ENCODE results near the gene EFCAB13. TPM values are rescaled to one million over a fixed set of nuclear protein-coding genes. Genes with fewer than 3 reads are reported as not detected.

Gene EFCAB13
- total RNA-seq, 2 experiments from 2014 or later = 4.3 to 5.9 TPM

DNA sequence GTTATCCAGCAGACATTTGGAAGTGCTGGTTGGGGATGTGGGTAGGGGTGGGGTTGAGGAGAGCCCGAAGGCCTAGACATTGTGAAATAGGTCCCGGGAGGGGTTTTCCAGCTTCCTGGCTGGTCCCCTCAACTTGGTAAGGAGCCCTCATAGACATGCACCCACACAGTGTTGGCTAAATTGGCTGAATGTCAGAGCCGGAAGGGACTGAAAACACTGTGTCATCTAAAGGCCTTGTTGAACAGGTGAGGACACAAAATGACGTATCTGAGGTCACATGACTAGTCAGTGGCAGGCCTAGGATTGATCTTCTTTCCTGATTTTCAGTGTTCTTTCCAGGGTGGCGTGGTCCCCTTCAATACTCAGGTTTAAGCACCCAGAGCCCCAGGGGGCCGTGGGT is 42.5 kb upstream of the EFCAB13 start:
- Mint-ChIP-seq H3K4me1 (ENCODE audit: low read depth) (no peaks in the 10 kb centered on the region), H3K36me3 (ENCODE audit: low read depth) (no peaks in the 10 kb centered on the region), H3K4me3 (no peak overlapping the region), H3K27ac (no peak overlapping the region), H3K27me3 (peaks cover 2% of the 10 kb centered on the region), H3K9me3 (no peaks in the 10 kb centered on the region)
- POLR2A ChIA-PET = no interaction called here
- CTCF ChIA-PET = interaction anchor here (0.9 kb wide), 1 partner anchor 335 kb away, joined by 3 read pairs; no protein-coding TSS in a partner anchor
- TF ChIP-seq, protein P1, sequence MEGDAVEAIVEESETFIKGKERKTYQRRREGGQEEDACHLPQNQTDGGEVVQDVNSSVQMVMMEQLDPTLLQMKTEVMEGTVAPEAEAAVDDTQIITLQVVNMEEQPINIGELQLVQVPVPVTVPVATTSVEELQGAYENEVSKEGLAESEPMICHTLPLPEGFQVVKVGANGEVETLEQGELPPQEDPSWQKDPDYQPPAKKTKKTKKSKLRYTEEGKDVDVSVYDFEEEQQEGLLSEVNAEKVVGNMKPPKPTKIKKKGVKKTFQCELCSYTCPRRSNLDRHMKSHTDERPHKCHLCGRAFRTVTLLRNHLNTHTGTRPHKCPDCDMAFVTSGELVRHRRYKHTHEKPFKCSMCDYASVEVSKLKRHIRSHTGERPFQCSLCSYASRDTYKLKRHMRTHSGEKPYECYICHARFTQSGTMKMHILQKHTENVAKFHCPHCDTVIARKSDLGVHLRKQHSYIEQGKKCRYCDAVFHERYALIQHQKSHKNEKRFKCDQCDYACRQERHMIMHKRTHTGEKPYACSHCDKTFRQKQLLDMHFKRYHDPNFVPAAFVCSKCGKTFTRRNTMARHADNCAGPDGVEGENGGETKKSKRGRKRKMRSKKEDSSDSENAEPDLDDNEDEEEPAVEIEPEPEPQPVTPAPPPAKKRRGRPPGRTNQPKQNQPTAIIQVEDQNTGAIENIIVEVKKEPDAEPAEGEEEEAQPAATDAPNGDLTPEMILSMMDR (IDR thresholded peaks at IDR 0.05) = no peak
- DNase-seq = no peak
- intact Hi-C loops (cut with micrococcal nuclease) = no loop called here
- no peak for ATAC-seq

DNA sequence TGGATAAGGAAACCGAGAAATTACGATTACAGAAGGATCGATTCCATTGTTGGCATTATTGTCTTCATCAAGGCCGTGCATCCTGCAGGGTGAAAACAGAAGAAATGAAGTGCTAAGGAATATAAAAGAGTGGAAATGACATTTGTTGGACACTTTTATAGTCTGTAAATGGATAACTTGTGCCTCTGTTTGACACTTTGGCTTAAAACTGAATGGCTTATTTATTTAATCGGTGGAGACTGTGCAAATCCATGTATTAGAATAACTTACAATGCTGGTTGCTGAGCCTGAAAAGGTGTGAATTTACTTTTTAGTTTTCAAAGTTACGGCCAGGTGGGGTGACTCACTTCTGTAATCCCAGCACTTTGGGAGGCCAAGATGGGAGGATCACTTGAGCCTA is 38.8 kb upstream of the EFCAB13 start:
- TF ChIP-seq, protein P1 (IDR thresholded peaks at IDR 0.05) = no peak
- CTCF ChIA-PET = interaction anchor here (1.6 kb wide), 1 partner anchor 12 kb away, joined by 5 read pairs; no protein-coding TSS in a partner anchor

DNA sequence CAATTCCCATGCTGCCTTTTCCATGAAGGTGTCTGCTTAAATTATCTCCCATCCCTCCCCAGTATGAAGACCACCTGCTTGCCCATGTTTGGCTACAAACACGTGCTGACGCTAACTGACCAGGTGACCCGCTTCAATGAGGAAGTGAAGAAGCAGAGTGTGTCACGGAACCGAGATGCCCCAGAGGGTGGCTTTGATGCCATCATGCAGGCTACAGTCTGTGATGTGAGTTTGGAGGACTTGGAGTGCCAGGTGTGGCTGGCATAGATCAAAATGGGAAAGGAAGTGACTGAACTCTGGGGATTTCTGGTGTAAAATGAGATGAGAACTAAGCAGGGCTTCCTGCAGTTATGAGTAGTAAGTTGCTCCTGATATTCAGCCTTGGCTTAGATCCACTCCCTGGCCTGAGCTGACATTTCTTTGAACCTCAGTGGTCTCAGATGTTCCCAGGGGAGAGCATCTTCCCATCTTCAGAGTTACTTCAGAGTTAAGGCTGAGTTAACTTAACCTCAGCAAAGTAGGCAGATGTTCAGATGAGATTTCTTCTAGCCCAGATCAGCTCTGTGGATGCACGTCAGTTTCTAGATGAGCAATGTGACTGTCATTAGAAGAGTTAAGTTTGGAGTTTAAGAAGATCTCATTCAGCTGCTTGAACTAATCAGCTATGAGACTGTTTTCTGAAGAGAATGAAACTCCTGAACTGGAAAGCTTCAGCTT is 37.4 kb upstream of the EFCAB13 start:
- Mint-ChIP-seq H3K4me1 (ENCODE audit: low read depth) (no peaks in the 10 kb centered on the region), H3K4me3 (no peak overlapping the region), H3K27me3 (peaks cover 3% of the 10 kb centered on the region), H3K36me3 (ENCODE audit: low read depth) (no peaks in the 10 kb centered on the region), H3K27ac (no peak overlapping the region), H3K9me3 (no peaks in the 10 kb centered on the region)
- TF ChIP-seq, protein P1 (IDR thresholded peaks at IDR 0.05) = no peak
- DNase-seq = no peak
- POLR2A ChIA-PET = interaction anchor here (0.6 kb wide), 1 partner anchor 186 kb away, joined by 3 read pairs; no protein-coding TSS in a partner anchor
- intact Hi-C loops (cut with micrococcal nuclease) = no loop called here
- CTCF ChIA-PET = interaction anchor here (0.8 kb wide), 1 partner anchor 29 kb away, joined by 3 read pairs; no protein-coding TSS in a partner anchor
- ATAC-seq = no peak

More for the DNA sequence above, 38.8 kb upstream of the EFCAB13 start:
- Mint-ChIP-seq H3K4me1 (ENCODE audit: low read depth) (no peaks in the 10 kb centered on the region), H3K36me3 (ENCODE audit: low read depth) (no peaks in the 10 kb centered on the region), H3K4me3 (no peak overlapping the region), H3K27me3 (peaks cover 3% of the 10 kb centered on the region), H3K9me3 (no peaks in the 10 kb centered on the region), H3K27ac (no peak overlapping the region)
- no peak for DNase-seq
- POLR2A ChIA-PET = no interaction called here
- intact Hi-C loops (cut with micrococcal nuclease) = no loop called here
- ATAC-seq = no peak

DNA sequence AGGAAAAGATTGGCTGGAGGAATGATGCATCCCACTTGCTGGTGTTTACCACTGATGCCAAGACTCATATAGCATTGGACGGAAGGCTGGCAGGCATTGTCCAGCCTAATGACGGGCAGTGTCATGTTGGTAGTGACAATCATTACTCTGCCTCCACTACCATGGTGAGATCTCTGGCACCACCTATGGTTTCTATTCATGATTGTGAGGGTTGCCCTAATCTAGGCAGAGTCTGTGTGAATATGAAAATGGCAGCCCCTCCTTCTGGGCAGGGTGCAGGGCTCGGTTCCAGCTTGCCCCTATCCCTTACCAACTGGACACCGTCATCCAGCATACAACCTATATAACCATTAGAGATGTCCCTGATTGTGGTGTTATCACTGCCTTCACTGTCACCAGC is 36.7 kb upstream of the EFCAB13 start:
- no peaks in the 10 kb centered on the region for H3K4me1 Mint-ChIP-seq (ENCODE audit: low read depth)
- DNase-seq (no peak), ATAC-seq (no peak)
- no peak overlapping the region for H3K27ac Mint-ChIP-seq
- CTCF ChIA-PET = interaction anchor here (0.8 kb wide), 1 partner anchor 28 kb away, joined by 3 read pairs; no protein-coding TSS in a partner anchor
- TF ChIP-seq, protein P1 (IDR thresholded peaks at IDR 0.05) = no peak
- H3K4me3 Mint-ChIP-seq = no peak overlapping the region
- peaks cover 3% of the 10 kb centered on the region for H3K27me3 Mint-ChIP-seq
- no peaks in the 10 kb centered on the region for H3K36me3 Mint-ChIP-seq (ENCODE audit: low read depth)
- POLR2A ChIA-PET = no interaction called here
- intact Hi-C loops (cut with micrococcal nuclease) = no loop called here
- no peaks in the 10 kb centered on the region for H3K9me3 Mint-ChIP-seq

DNA sequence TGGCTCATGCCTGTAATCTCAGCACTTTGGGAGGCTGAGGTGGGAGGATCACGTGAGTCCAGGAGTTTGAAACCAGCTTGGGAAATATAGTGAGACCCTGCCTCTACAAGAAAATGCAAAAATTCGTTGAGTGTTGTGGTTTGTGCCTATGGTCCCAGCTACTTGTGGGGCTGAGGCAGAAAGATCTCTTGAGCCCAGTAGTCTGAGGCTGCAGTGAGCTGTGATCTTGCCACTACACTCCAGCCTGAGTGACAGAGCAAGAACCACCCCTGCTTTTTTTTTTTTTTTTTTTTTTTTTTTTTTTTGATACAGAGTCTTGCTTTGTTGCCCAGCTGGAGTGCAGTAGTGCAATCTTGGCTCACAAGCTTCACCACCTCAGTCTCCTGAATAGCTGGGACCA is 36.1 kb upstream of the EFCAB13 start:
- ChIA-PET CTCF (no interaction called here), POLR2A (no interaction called here)
- Mint-ChIP-seq H3K4me1 (ENCODE audit: low read depth) (no peaks in the 10 kb centered on the region), H3K9me3 (no peaks in the 10 kb centered on the region), H3K27ac (no peak overlapping the region), H3K27me3 (peaks cover 3% of the 10 kb centered on the region), H3K36me3 (ENCODE audit: low read depth) (no peaks in the 10 kb centered on the region), H3K4me3 (no peak overlapping the region)
- TF ChIP-seq, protein P1 (IDR thresholded peaks at IDR 0.05) = no peak
- DNase-seq (no peak), ATAC-seq (no peak)
- intact Hi-C loops (cut with micrococcal nuclease) = no loop called here

All from activated CD8-positive, alpha-beta T cell treated with anti-CD3 and anti-CD28 coated beads for 36 hours (primary cell).